Effector memory CD4-positive, alpha-beta T cell (primary cell): ENCODE measurements around the gene FBXO46.
"Not testable (repeated sequence)": the region's sequence is repeated elsewhere in the genome, so short reads cannot be mapped to it uniquely, and the experiment has no call there.

Experiments
- DNase-seq, 3 donors: peaks; one replicate each; pipeline ENCODE4 v3.0.0-alpha.2; 2020
- H3K27ac ChIP-seq: 2 replicates; pipeline ENCODE4 v1.7.0; 2013; ENCODE audit warnings: mild to moderate bottlenecking, low read length, moderate library complexity; ENCODE audit not compliant: insufficient read depth, poor library complexity, severe bottlenecking
- H3K27me3 ChIP-seq: replicated peaks from 2 replicates; pipeline ENCODE4 v1.7.0; 2013; ENCODE audit warnings: mild to moderate bottlenecking, low read length; ENCODE audit not compliant: insufficient read depth, control insufficient read depth, poor library complexity, severe bottlenecking
- H3K36me3 ChIP-seq: 2 replicates; pipeline ENCODE4 v1.7.0; 2013; ENCODE audit warnings: mild to moderate bottlenecking, low read length, moderate library complexity; ENCODE audit not compliant: control insufficient read depth, insufficient read depth
- H3K4me1 ChIP-seq: 2 replicates; pipeline ENCODE4 v1.7.0; 2013; ENCODE audit warnings: low read length, mild to moderate bottlenecking; ENCODE audit not compliant: control insufficient read depth, insufficient read depth, poor library complexity, severe bottlenecking
- H3K4me3 ChIP-seq: 2 replicates; pipeline ENCODE4 v1.7.0; 2013; ENCODE audit warnings: low read length, low read depth, mild to moderate bottlenecking; ENCODE audit not compliant: insufficient read depth, poor library complexity, severe bottlenecking
- H3K9me3 ChIP-seq: 2 replicates; pipeline ENCODE4 v1.7.0; 2013; ENCODE audit warnings: mild to moderate bottlenecking, low read length, moderate library complexity; ENCODE audit not compliant: control insufficient read depth

The FBXO46 gene

DNA sequence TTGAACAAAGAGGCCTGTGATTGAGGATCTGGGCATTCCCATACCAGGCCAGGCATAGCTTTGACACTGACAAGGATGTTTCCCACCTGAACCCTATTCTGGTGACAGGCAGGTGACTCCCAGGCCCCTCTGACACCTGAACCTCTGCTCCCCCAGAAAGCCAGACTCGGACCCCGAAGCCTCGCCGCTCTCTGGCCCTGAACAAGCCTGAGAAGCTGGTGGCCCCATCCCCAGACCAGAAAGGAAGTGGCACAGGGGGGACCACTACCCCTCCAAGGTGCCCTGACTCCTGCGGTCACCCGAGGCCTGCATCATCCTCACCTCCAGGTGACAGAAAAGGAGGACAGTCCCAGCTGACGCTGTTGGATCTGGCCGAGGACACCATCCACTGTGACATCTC, 23.6 kb upstream of the FBXO46 start:
- DNase-seq = no peak
- Histone ChIP-seq H3K27me3 (no peaks in the 10 kb centered on the region), H3K36me3 (no peaks in the 10 kb centered on the region), H3K27ac (no peak overlapping the region), H3K9me3 (no peaks in the 10 kb centered on the region), H3K4me3 (no peak overlapping the region), H3K4me1 (no peaks in the 10 kb centered on the region)

DNA sequence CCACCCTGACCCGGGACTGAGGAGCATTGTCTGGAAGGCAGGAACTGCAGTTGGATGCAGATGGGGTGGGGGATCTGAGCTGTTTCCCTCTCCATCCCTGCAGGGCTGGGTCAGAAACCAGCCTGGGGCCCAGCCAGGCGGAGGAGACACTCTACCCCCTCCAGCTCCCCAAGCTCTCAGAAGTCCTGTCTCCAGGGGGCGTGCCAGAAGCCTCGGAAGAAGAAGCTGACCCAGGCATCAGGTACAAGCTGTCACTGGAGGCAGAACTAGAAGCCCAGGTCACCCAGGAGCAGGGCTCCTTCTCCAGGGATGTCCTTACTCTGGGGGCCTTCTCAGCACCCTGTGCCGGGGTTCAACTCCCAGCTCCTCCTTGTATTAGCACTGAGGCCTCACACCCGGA, 22.9 kb upstream of the FBXO46 start:
- Histone ChIP-seq H3K27ac (no peak overlapping the region), H3K4me1 (no peaks in the 10 kb centered on the region), H3K36me3 (no peaks in the 10 kb centered on the region), H3K4me3 (no peak overlapping the region), H3K27me3 (no peaks in the 10 kb centered on the region), H3K9me3 (no peaks in the 10 kb centered on the region)
- no peak for DNase-seq

DNA sequence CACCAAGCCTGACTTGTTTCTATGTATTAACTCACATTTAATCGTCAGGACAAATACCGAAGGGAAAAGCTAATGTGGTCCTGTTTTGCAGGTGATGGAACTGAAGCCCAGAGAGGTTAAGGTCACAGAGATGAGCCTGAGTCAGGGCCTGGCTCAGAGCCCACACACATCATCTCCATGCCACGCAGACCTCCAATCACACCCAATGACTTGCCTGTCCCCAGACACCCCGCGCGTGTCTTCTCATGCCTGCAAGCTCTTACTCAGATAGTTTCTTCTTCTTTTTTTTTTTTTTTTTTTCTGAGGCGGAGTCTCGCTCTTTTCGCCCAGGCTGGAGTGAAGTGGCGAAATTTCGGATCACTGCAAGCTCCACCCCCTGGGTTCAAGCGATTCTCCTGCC, 21.9 kb upstream of the FBXO46 start:
- no peaks in the 10 kb centered on the region for H3K27me3 ChIP-seq
- H3K27ac ChIP-seq = no peak overlapping the region
- DNase-seq = no peak

DNA sequence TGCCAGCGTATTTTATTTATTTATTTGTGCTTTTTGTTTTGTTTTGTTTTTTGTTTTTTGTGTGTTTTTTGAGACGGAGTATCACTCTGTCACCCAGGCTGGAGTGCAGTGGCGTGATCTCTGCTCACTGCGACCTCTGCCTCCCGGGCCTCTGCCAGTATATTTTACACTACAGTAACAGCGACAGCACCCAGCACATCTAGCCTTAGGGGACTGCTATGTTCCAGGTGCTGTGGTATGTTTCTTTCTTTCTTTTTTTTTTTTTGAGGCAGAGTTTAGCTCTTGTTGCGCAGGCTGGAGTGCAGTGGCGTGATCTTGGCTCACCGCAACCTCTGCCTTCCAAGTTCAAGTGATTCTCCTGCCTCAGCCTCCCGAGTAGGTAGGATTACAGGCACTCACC, 20.8 kb upstream of the FBXO46 start:
- not testable (repeated sequence) for DNase-seq, H3K9me3 ChIP-seq, H3K4me1 ChIP-seq, H3K4me3 ChIP-seq, H3K27me3 ChIP-seq, H3K36me3 ChIP-seq, H3K27ac ChIP-seq

More for the DNA sequence above, 21.9 kb upstream of the FBXO46 start:
- Histone ChIP-seq H3K36me3 (no peaks in the 10 kb centered on the region), H3K9me3 (no peaks in the 10 kb centered on the region), H3K4me1 (no peaks in the 10 kb centered on the region), H3K4me3 (no peak overlapping the region)

DNA sequence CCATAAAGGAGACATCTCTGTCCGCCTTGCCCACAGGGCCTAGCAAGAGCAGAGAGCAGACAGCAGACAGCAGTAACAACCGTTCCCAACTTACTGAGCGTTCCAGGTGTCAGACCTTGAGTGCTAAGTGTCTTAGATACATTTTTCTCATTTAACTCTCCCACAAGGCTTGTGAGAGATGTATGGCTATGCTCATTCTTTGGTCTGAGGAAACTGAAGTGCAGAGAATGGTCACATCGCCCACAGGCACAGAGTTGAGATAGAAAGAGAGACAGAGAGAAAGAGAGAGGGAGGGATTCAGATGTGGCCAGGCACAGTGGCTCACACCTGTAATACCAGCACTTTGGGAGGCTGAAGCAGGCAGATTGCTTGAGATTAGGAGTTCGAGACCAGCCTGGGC, 16.8 kb upstream of the FBXO46 start:
- H3K9me3 ChIP-seq = no peaks in the 10 kb centered on the region
- no peaks in the 10 kb centered on the region for H3K36me3 ChIP-seq
- H3K4me3 ChIP-seq = no peak overlapping the region
- no peaks in the 10 kb centered on the region for H3K27me3 ChIP-seq
- no peak for DNase-seq
- H3K4me1 ChIP-seq = no peaks in the 10 kb centered on the region
- H3K27ac ChIP-seq = no peak overlapping the region

DNA sequence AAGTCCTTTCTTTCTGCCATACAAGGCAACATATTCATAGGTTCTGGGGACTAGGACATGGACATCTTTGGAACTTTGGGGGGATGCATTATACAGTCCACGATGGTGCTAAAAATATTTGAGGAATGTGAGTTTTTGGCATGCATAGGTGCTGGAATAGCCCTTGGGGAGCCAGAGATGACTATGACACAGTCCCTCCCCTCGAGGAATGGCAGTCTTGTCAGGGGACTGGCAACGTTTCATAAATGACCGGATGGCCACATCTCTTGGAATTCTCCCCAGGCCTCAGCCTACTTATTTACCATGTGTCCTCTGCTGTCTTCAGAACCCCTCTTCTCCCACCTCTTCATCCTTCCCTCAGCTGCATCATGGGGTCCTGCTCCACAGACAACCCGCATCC, 16.2 kb upstream of the FBXO46 start:
- H3K36me3 ChIP-seq = no peaks in the 10 kb centered on the region
- no peak overlapping the region for H3K27ac ChIP-seq
- H3K9me3 ChIP-seq = no peaks in the 10 kb centered on the region
- H3K27me3 ChIP-seq = no peaks in the 10 kb centered on the region
- H3K4me3 ChIP-seq = no peak overlapping the region
- H3K4me1 ChIP-seq = no peaks in the 10 kb centered on the region
- DNase-seq = no peak

DNA sequence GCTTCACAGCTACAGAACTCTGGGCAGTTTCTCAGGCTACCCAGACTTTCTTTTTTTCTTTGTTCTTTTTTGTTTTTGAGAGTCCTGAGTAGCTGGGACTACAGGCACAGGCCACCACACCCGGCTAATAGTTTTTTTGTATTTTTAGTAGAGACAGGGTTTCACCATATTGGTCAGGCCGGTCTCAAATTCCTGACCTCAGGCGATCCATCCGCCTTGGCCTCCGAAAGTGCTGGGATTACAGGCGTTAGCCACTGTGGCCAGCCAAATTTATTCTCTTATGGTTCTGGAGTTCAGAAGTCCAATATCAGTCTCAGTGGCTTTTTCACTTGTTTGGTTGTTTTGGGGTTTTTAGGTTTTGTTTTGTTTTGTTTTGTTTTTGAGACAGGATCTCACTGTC, 14.9 kb upstream of the FBXO46 start:
- DNase-seq = no peak
- no peak overlapping the region for H3K27ac ChIP-seq
- no peaks in the 10 kb centered on the region for H3K9me3 ChIP-seq
- H3K4me1 ChIP-seq = no peaks in the 10 kb centered on the region
- H3K36me3 ChIP-seq = no peaks in the 10 kb centered on the region
- no peaks in the 10 kb centered on the region for H3K27me3 ChIP-seq
- H3K4me3 ChIP-seq = no peak overlapping the region

DNA sequence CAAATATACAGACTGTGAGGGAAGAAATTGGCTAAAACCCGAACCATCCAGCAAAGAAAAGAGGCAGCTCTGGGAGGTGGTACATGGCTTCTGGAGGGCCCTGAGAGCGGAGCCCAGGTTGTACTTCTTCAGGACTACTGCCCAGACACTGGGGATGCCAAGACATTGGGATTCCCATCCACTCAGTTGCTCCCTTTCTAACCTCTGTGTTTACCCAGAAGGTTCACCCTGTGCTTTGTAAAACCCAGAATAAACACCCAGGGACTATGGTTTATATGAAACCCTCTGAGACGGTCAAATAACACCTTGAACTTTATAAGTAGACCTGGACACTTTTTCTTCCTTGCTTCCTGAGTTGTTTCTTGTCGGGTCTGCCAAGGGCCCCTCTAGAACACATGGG, 12.3 kb upstream of the FBXO46 start:
- no peak overlapping the region for H3K27ac ChIP-seq
- H3K36me3 ChIP-seq = no peaks in the 10 kb centered on the region
- H3K27me3 ChIP-seq = no peaks in the 10 kb centered on the region
- no peaks in the 10 kb centered on the region for H3K4me1 ChIP-seq
- no peak overlapping the region for H3K4me3 ChIP-seq
- no peaks in the 10 kb centered on the region for H3K9me3 ChIP-seq
- DNase-seq = no peak

DNA sequence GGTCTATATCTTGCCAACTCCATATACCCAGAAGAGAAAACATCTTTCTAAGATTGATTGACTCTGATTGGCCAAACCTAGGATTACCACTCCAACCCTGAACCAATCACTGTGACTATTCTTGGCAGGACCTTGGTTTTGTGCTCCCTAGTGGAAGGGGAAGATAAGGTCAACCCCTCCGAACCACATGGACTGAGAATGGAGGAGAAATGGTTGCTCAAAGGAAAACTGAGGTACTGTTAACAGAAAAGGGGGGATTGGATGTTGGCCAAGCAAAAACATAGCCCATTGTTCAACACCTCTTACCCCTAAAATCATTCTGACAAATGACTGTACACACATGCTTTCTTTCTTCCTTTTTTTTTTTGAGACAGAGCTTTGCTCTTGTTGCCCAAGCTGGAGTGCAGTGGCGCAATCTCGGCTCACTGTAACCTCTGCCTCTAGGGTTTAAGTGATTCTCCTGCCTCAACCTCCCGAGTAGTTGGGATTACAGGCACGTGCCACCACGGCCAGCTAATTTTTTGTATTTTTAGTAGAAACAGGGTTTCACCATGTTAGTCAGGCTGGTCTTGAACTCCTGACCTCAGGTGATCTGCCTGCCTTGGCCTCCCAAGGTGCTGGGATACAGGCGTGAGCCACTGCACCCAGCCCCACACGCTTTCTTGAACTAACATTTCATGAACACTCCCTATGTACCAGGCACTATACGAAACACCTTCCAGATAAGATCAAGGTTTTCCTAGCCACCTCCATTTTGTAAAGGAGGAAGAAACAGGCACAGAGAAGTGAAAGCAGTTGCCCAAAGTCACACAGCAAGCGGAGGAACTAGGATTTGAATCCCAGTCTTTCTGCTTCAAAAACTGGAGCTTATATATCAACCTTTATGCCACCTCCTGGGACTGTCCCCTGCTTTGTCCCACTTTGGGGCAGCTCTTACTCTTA, 9.1 kb upstream of the FBXO46 start:
- Histone ChIP-seq H3K4me3 (no peak overlapping the region), H3K4me1 (no peaks in the 10 kb centered on the region), H3K36me3 (no peaks in the 10 kb centered on the region), H3K27me3 (no peaks in the 10 kb centered on the region), H3K27ac (no peak overlapping the region), H3K9me3 (no peaks in the 10 kb centered on the region)
- no peak for DNase-seq

DNA sequence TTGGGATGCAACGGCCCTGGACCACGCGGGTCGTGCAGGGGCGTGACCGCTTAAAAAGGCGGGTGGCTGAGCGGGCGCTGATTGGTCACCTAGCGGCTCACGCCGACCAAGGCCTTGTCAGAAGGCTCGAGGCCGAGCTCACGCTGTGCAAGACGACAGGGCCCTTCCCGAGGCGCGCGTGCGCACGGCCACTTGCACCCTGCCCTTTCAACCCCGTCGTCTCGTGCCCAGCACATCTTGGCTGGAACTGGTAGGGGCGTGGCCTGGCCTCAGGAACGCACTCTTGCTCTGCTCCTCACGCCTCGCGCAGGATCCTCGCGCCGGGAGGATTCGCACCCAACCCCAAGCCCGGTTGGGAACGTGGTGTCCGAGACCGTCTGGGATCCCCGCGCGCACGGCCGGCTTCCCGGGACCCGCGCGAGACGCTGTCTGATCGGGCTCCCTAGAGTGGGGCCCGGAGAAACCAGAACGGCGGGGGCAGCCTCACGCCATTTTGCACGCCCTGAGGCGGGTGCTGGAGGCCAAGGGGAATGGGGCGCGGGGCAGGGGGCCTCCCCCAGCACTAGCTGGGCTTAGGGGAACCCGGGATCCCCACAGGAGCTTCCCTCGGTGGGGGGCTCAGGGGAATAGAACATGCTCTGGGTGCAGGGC, 2.6 kb upstream of the FBXO46 start, which contains the start of gene MEIOSIN:
Gene MEIOSIN, plus strand, starts transcription at position 280 of the 651 bp plus-strand sequence. CDS start 1,938 bp downstream, outside the sequence.
- Histone ChIP-seq H3K9me3 (no peaks in the 10 kb centered on the region), H3K36me3 (no peaks in the 10 kb centered on the region), H3K27ac (no peak within 1 kb of the TSS), H3K27me3 (no peaks in the 10 kb centered on the region), H3K4me3 (no peak within 1 kb of the TSS), H3K4me1 (peaks cover 12% of the 10 kb centered on the region)
- DNase-seq = no peak
